ENCODE results near the gene IGFBP5. TPM values are rescaled to one million over a fixed set of nuclear protein-coding genes. Genes with fewer than 3 reads are reported as not detected.
A peak's percentile ranks its signal among the peaks of the same experiment; 100 is the strongest.

IGFBP5 gene
- polyA plus RNA-seq, 2 donors = 29.4 to 46.5 TPM

GRCh38 chr2:216633616-216634369, 61.6 kb downstream of the IGFBP5 start:
- 0 to 1% methylated on average over 59 to 71 of the region's 71 CpGs for WGBS, 2 donors
- Histone ChIP-seq H3K9me3 (ENCODE audit: control insufficient read depth in 2 of 2, insufficient read depth in 1 of 2, low read depth in 1 of 2, low read length in 1 of 2) (no peaks in the 10 kb centered on the region), H3K36me3 (ENCODE audit: control insufficient read depth in 2 of 2, insufficient read depth in 2 of 2, low read length in 1 of 2) (no peaks in the 10 kb centered on the region), H3K4me3 (ENCODE audit: low read depth in 1 of 2, low read length in 2 of 2) (peak overlapping the region; percentile 78 to 79), H3K27me3 (ENCODE audit: control insufficient read depth in 1 of 2, insufficient read depth in 2 of 2, low read length in 2 of 2) (no peaks in the 10 kb centered on the region), H3K27ac (ENCODE audit: low read depth in 2 of 2, low read length in 1 of 2) (peak overlapping the region; percentile 24 to 45), H3K4me1 (ENCODE audit: control insufficient read depth in 2 of 2, insufficient read depth in 2 of 2, low read length in 1 of 2) (peaks cover 7 to 8% of the 10 kb centered on the region in 2 donors)

GRCh38 chr2:216632952-216633615, 62.3 kb downstream of the IGFBP5 start, which contains the start of gene IGFBP2:
TSS of gene IGFBP2 (plus strand) at chr2:216633420. CDS start at chr2:216633524, 104 bp downstream.
- peak within 1 kb of the TSS; percentile 24 to 56 for H3K27ac ChIP-seq (ENCODE audit: low read depth in 2 of 2, low read length in 1 of 2)
- 1% methylated on average over 47 to 69 of the region's 70 CpGs for WGBS, 2 donors
- no peaks in the 10 kb centered on the region for H3K36me3 ChIP-seq (ENCODE audit: control insufficient read depth in 2 of 2, insufficient read depth in 2 of 2, low read length in 1 of 2)
- no peaks in the 10 kb centered on the region for H3K27me3 ChIP-seq (ENCODE audit: control insufficient read depth in 1 of 2, insufficient read depth in 2 of 2, low read length in 2 of 2)
- peak within 1 kb of the TSS; percentile 78 to 79 for H3K4me3 ChIP-seq (ENCODE audit: low read depth in 1 of 2, low read length in 2 of 2)
- peaks cover 7 to 8% of the 10 kb centered on the region in 2 donors for H3K4me1 ChIP-seq (ENCODE audit: control insufficient read depth in 2 of 2, insufficient read depth in 2 of 2, low read length in 1 of 2)
- no peaks in the 10 kb centered on the region for H3K9me3 ChIP-seq (ENCODE audit: control insufficient read depth in 2 of 2, insufficient read depth in 1 of 2, low read depth in 1 of 2, low read length in 1 of 2)

- Histone ChIP-seq H3K36me3 (ENCODE audit: control insufficient read depth in 2 of 2, insufficient read depth in 2 of 2, low read length in 1 of 2) (no peaks in the 10 kb centered on the region), H3K4me1 (ENCODE audit: control insufficient read depth in 2 of 2, insufficient read depth in 2 of 2, low read length in 1 of 2) (peaks cover 4 to 8% of the 10 kb centered on the region in 2 donors), H3K27me3 (ENCODE audit: control insufficient read depth in 1 of 2, insufficient read depth in 2 of 2, low read length in 2 of 2) (no peaks in the 10 kb centered on the region), H3K27ac (ENCODE audit: low read depth in 2 of 2, low read length in 1 of 2) (peak overlapping the region in 1 of 2 donors; percentile 1), H3K9me3 (ENCODE audit: control insufficient read depth in 2 of 2, insufficient read depth in 1 of 2, low read depth in 1 of 2, low read length in 1 of 2) (no peaks in the 10 kb centered on the region), H3K4me3 (ENCODE audit: low read depth in 1 of 2, low read length in 2 of 2) (no peak overlapping the region)
- WGBS, 2 donors = 55 to 61% methylated on average over 13 of the region's 13 CpGs
These were observed 62.9 kb downstream of the IGFBP5 start for GRCh38 chr2:216632346-216632951.

GRCh38 chr2:216629784-216630183, 65.6 kb downstream of the IGFBP5 start:
- Histone ChIP-seq H3K27me3 (ENCODE audit: control insufficient read depth in 1 of 2, insufficient read depth in 2 of 2, low read length in 2 of 2) (no peaks in the 10 kb centered on the region), H3K4me3 (ENCODE audit: low read depth in 1 of 2, low read length in 2 of 2) (no peak overlapping the region), H3K27ac (ENCODE audit: low read depth in 2 of 2, low read length in 1 of 2) (no peak overlapping the region), H3K4me1 (ENCODE audit: control insufficient read depth in 2 of 2, insufficient read depth in 2 of 2, low read length in 1 of 2) (peaks cover 0 to 2% of the 10 kb centered on the region in 2 donors), H3K36me3 (ENCODE audit: control insufficient read depth in 2 of 2, insufficient read depth in 2 of 2, low read length in 1 of 2) (no peaks in the 10 kb centered on the region), H3K9me3 (ENCODE audit: control insufficient read depth in 2 of 2, insufficient read depth in 1 of 2, low read depth in 1 of 2, low read length in 1 of 2) (no peaks in the 10 kb centered on the region)
- 58 to 73% methylated on average over 4 of the region's 4 CpGs for WGBS, 2 donors

- Histone ChIP-seq H3K27ac (ENCODE audit: low read depth in 2 of 2, low read length in 1 of 2) (no peak overlapping the region), H3K27me3 (ENCODE audit: control insufficient read depth in 1 of 2, insufficient read depth in 2 of 2, low read length in 2 of 2) (no peaks in the 10 kb centered on the region), H3K9me3 (ENCODE audit: control insufficient read depth in 2 of 2, insufficient read depth in 1 of 2, low read depth in 1 of 2, low read length in 1 of 2) (no peaks in the 10 kb centered on the region), H3K4me3 (ENCODE audit: low read depth in 1 of 2, low read length in 2 of 2) (no peak overlapping the region), H3K4me1 (ENCODE audit: control insufficient read depth in 2 of 2, insufficient read depth in 2 of 2, low read length in 1 of 2) (no peaks in the 10 kb centered on the region), H3K36me3 (ENCODE audit: control insufficient read depth in 2 of 2, insufficient read depth in 2 of 2, low read length in 1 of 2) (no peaks in the 10 kb centered on the region)
- WGBS, 2 donors = 62 to 68% methylated on average over 2 of the region's 2 CpGs
These were observed 68.5 kb downstream of the IGFBP5 start for GRCh38 chr2:216626875-216627245.

- no peaks in the 10 kb centered on the region for H3K4me1 ChIP-seq (ENCODE audit: control insufficient read depth in 2 of 2, insufficient read depth in 2 of 2, low read length in 1 of 2)
- H3K9me3 ChIP-seq (ENCODE audit: control insufficient read depth in 2 of 2, insufficient read depth in 1 of 2, low read depth in 1 of 2, low read length in 1 of 2) = no peaks in the 10 kb centered on the region
- H3K36me3 ChIP-seq (ENCODE audit: control insufficient read depth in 2 of 2, insufficient read depth in 2 of 2, low read length in 1 of 2) = no peaks in the 10 kb centered on the region
- H3K4me3 ChIP-seq (ENCODE audit: low read depth in 1 of 2, low read length in 2 of 2) = no peak overlapping the region
- no peaks in the 10 kb centered on the region for H3K27me3 ChIP-seq (ENCODE audit: control insufficient read depth in 1 of 2, insufficient read depth in 2 of 2, low read length in 2 of 2)
- no peak overlapping the region for H3K27ac ChIP-seq (ENCODE audit: low read depth in 2 of 2, low read length in 1 of 2)
- WGBS, 2 donors = 59 to 63% methylated on average over 7 of the region's 7 CpGs
These were observed 69.0 kb downstream of the IGFBP5 start for GRCh38 chr2:216626168-216626874.

- no peaks in the 10 kb centered on the region for H3K9me3 ChIP-seq (ENCODE audit: control insufficient read depth in 2 of 2, insufficient read depth in 1 of 2, low read depth in 1 of 2, low read length in 1 of 2)
- H3K27me3 ChIP-seq (ENCODE audit: control insufficient read depth in 1 of 2, insufficient read depth in 2 of 2, low read length in 2 of 2) = no peaks in the 10 kb centered on the region
- no peak overlapping the region for H3K4me3 ChIP-seq (ENCODE audit: low read depth in 1 of 2, low read length in 2 of 2)
- no peaks in the 10 kb centered on the region for H3K36me3 ChIP-seq (ENCODE audit: control insufficient read depth in 2 of 2, insufficient read depth in 2 of 2, low read length in 1 of 2)
- 93 to 95% methylated on average over 2 of the region's 2 CpGs for WGBS, 2 donors
- no peak overlapping the region for H3K27ac ChIP-seq (ENCODE audit: low read depth in 2 of 2, low read length in 1 of 2)
- peaks cover 0 to 1% of the 10 kb centered on the region in 2 donors for H3K4me1 ChIP-seq (ENCODE audit: control insufficient read depth in 2 of 2, insufficient read depth in 2 of 2, low read length in 1 of 2)
These were observed 71.1 kb downstream of the IGFBP5 start for GRCh38 chr2:216624251-216624650.

GRCh38 chr2:216622526-216622925, 72.8 kb downstream of the IGFBP5 start:
- H3K36me3 ChIP-seq (ENCODE audit: control insufficient read depth in 2 of 2, insufficient read depth in 2 of 2, low read length in 1 of 2) = no peaks in the 10 kb centered on the region
- 65 to 81% methylated on average over 4 of the region's 4 CpGs for WGBS, 2 donors
- no peak overlapping the region for H3K4me3 ChIP-seq (ENCODE audit: low read depth in 1 of 2, low read length in 2 of 2)
- H3K27ac ChIP-seq (ENCODE audit: low read depth in 2 of 2, low read length in 1 of 2) = no peak overlapping the region
- H3K4me1 ChIP-seq (ENCODE audit: control insufficient read depth in 2 of 2, insufficient read depth in 2 of 2, low read length in 1 of 2) = peaks cover 0 to 1% of the 10 kb centered on the region in 2 donors
- H3K27me3 ChIP-seq (ENCODE audit: control insufficient read depth in 1 of 2, insufficient read depth in 2 of 2, low read length in 2 of 2) = no peaks in the 10 kb centered on the region
- no peaks in the 10 kb centered on the region for H3K9me3 ChIP-seq (ENCODE audit: control insufficient read depth in 2 of 2, insufficient read depth in 1 of 2, low read depth in 1 of 2, low read length in 1 of 2)

Data from esophagus (tissue), 2 donors.